ENCODE results near the gene ICAM4.

GRCh38 chr19:10262771-10263170 is 24.0 kb upstream of the ICAM4 start:
- no peak for TF ChIP-seq CTCF (conservative IDR thresholded peaks at IDR 0.05)
- TF ChIP-seq EZH2 (IDR thresholded peaks at IDR 0.05; ENCODE audit: low read depth) = no peak
